Measurements from ENCODE around the gene MTX2.

Gene MTX2

GRCh38 chr2:176383100-176383499 is 113.9 kb downstream of the MTX2 start:
- DNase-seq = no peak

DNA sequence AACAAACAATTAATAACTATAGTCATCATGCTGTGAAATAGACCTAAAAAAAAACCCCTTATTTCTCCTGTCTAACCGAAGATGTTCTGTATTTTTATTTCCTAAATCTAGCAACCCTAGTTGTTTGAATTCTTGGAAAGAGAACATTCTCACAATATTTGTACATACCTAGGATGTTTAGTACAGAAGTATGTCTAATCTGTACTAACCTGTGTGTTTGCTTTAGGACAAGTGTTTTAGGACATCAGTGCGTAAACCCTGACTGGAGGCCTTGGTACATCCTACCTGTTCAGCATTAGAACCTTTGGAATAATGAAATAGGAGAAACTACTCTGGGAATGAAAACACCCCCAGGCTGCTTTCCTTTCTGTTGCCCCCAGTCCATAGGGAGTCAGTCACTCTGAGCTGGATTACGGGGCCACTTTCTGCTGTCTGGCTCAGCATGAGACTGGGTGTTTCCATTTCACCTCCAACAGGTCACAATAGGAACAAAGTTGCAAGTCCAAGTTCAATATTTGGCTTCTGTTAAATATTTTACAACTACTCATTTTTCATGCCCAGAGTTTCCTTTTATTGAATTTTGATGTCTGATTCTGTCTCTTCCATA is 114.7 kb downstream of the MTX2 start:
- no peak for DNase-seq

DNA sequence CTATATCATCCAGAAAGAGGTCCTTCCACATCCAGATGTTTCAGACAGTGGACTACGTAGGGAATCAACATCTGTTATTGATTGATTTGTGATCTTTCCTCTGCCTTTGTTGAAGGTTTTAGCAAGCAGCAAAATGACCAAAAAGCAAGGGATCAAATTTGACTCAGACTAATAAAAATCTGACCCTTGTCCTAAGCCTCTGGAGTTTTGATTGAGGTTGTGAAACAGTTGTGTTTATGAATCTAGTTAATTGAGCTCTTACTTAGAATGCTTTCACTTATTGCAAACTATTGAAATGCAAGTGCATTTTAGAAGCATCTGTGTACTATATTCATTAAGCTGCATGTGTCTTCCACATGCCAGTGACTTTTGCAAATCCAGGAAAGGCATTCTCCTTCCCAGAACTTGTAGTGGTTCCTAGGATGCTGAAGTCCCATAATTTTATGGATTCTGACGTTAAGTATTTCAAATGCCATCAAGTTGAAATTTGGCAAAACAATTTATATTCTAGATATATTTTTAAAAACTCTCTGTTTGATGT is 116.0 kb downstream of the MTX2 start:
- no peak for DNase-seq

DNA sequence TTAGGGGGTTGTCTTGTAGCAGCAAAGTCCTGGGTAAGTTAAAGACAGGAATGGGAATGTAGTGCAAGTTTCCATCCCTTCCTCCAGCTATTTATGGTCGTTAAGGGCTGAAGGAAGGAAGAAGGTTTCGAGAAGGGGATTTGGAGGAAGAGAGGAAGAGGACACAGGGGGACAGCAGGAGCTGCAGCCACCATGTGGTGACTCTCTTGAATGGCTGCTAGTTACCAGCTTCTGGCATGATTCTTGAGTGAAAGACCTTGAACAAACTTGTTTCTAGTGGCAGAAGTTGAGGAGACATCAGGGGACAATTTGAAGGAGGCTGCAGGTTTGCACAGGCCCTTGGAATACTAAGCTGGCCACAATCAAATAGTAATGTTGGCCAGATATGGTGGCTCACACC is 116.6 kb downstream of the MTX2 start:
- no peak for DNase-seq

Measured in activated gamma-delta T cell (primary cell).